ENCODE measurements around the gene PAK5. TPM values are rescaled to one million over a fixed set of nuclear protein-coding genes. Genes with fewer than 3 reads are reported as not detected.

The PAK5 gene
- total RNA-seq, result 0.14 TPM in 1 of 2 replicates, not detected in the other

GRCh38 chr20:9838378-9839295, at the start of gene PAK5:
Gene PAK5, minus strand, starts transcription at chr20:9839076. Its CDS starts 194,748 bp downstream, at chr20:9644328.

DNA sequence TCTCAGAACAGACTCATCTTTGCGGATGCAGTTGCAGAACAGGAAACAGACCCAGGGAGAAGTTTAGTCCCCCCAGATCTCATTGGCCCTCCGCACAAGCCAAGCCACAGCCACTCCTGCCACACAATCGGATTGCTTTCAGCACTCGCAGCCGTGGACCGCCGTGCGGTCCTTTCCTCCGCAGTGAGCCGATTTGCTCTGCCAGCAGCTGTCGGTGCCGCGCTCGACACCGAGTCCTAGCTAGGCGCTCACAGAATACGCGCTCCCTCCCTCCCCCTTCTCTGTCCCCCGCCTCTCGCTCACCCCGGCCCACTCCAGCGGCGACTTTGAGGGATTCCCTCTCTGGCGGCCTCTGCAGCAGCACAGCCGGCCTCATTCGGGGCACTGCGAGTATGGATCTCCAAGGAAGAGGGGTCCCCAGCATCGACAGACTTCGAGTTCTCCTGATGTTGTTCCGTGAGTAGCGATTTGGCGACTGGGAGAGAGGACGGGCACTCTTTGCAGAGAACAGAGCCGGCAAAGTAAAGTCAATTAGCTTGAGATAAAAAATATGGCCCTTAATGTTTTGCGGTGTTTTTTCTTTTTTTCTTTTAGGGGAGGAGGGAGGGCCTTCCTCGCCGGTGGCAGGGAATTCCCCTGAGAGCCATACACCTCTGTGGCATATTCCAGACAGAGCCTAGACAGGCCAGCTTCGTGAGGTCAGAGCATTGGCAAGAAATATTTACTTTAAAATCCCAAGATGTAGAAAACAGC, 324.2 kb downstream of the PAK5 start, which contains the start of gene LAMP5:
TSS of gene LAMP5 (plus strand) at position 130 of the 753 bp plus-strand sequence. CDS start at position 393, 263 bp downstream.

Other genes with a start within 250 kb of the PAK5 start
- gene ANKEF1, start 195.9 kb upstream of the PAK5 start, total RNA-seq, result 9.6 and 13.7 TPM in 2 replicates